CMK (cell line): Measurements from ENCODE around the gene LDLRAD4.

Experiments used
- DNase-seq: peaks from one replicate; pipeline ENCODE4 v3.0.0-alpha.2; 2010; ENCODE audit warnings: low read depth

Gene LDLRAD4

DNA sequence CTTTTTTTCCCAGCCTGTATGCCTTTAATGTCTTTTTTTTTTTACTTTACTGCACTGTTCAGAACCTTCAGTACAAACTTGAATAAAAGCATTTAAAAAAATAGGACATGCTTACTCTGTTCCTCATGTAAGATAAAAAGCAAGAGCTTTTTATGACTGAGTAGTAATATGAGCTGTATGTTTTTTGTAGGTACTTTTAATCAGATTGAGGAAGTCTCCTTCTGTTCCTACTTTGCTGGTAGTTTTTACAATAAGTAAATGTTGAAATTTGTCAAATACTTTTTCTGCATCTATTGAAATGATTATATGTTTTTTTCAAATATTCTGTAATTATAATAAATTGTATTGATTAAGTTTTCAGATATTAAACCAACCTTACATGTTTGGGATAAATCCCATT lies 318.0 kb downstream of the LDLRAD4 start:
- no peak for DNase-seq

DNA sequence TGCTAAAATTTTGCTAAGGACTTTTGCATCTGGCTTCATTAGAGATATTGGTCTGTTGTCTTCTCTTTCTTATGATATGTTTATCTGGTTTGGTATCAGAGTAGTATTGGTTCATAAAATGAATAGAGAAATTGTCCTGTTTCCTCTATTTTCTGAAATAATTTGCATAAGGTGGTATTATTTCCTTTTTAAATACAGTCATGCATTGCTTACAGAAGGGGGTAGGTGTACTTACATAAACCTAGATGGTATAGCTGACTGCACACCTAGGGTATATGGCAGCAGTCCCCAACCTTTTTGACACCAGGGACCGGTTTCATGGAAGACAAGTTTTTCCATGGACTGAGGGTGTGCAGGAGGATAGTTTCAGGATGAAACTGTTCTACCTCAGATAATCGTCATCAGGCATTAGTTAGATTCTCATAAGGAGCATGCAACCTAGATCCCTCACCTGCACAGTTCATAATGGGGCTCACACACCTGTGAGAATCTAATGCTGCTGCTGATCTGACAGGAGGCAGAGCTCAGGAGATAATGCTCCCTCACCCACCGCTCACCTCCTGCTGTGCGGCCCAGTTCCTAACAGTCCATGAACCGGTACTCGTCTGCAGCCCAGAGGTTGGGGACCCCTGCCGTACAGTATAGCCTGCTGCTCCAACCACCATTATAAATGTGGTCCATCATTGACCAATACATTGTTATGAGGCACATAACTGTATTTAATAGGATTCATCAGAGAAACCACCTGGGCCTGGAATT lies 318.6 kb downstream of the LDLRAD4 start:
- no peak for DNase-seq

DNA sequence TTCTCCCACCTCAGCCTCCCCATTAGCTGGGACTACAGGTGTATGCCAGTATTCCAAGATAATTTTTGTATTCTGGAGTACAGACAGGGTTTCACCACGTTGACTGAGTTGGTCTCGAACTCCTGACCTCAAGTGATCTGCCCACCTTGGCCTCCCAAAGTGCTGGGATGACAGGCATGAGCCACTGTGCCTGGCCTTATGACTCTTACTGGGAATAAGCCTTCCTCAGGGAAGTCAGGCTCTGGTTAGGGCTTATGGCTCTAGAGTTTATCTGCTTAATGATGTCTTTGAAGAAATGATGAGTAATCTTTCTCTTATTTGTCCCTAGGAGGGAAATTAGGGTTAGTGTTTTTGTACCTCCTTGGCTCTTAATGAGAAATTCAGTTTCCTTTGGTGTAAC lies 320.1 kb downstream of the LDLRAD4 start:
- DNase-seq, result no peak

DNA sequence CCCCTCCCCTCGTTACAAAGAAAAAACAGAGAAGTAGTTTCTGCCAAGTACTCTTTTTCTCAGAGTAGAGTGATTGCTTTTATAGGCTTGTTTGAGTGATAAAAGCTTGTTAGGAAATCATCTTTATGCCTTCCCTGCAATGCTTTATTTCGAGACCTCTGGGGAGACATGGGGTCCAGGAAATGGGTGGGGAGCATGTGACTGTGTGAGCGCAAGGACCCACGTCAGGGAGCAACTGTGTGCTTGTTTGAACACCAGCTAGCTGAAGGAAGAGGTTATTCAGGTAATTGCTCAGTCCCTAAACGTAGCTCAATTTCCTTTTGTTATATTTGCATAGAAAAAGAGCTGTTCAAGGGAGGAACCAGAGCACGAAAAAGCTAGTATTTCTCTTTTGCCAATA lies 320.5 kb downstream of the LDLRAD4 start:
- no peak for DNase-seq

DNA sequence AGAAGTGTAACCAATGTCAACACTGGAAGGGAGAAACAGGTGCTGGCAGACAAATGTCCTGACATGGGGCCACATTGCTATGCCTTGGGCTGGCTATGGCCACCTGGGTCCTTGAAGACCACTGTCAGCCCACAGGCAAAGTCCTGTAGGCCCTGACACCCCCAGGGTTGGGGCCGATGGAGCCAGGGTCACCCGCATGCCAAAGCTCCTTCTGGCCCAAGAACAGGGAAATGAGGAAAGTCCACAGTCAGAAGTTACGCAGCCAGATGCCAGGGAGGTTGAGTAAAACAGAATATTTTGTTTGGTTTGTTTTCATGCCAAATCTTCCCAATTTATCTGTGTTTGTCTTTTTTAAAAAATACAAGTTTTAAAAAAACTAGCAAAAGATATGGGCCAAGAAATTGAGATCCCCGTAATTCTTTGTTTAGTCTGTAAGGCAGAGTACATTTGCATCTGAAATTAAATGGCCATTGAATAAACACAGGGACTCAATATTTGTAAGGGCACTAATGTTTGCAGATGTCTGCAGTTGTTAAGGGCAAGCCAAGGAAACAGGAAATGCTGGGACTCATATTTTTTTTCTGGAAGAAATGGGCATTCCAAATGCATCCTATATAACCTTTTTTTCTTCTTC lies 321.4 kb downstream of the LDLRAD4 start:
- no peak for DNase-seq

DNA sequence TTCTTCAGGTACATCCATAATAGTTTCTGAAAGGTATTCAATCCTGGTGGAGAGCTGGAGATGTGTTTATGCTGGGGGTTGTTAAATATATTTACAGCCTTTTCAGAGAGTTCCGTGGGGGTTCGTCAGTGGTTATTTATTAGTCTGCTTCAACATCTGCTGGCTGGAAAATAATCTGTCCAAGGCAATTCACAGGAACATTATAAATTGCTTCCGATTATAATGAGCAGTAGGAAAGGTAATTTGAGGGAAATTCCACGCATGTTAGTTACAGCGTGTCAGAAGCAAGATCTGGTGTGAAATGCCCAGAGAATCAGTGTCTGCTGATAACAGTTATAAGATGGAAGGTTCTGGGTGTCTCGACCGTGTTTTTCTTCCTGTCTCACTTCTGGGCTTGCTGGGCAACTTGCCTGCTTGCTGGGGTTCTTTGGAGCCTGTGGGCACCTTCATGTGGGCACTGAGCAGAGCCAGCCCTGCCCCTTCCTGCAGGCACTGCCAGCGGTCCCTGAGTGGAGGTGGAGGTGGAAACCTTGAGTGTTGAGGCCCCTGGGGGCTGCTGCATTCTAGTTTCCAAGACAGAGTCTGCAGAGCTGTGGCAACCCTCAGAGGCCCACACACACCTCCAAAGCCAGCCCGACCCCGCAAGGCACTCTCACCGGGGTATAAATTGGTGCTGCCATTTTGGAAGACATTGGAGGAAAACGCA lies 322.1 kb downstream of the LDLRAD4 start:
- DNase-seq, result no peak

DNA sequence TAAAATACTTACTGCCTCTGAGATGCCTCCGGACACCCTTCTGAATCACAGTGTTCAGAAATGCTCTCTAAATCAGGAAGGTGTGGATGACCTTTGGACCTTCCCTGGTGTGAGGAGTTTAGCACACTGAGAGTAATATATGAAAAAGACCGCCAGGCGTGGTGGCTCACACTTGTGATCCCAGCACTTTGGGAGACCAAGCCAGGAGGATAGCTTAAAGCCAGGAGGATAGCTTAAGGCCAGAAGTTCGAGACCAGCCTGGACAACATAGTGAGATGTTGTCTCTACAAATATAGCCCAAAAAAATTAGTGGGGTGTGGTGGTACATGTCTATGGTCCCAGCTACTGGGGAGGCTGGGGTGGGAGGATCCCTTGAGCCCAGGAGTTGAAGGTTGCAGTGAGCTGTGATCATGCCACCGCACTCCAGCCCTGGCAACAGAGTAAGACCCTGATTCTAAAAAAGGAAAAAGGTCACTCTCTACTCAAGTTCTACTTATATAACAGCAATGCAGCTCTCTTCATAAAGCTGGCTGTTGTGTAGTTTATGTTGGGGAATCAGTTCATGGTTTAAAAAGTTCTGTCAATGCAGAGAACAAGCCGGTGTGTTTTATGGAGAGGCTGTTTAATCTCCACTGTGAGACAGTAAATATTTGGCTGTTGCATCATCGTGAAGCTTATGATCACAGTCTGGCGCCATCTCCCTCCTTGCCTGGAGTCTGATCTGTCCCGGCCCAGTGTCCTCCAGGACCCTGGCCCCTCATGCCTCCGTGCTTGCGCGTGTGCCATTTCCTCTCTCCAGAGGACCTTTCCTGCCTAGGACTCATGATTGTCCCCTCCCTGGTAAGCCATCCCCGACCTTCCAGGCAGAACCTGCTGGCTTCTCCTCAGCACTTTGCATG lies 323.3 kb downstream of the LDLRAD4 start:
- DNase-seq, result no peak

DNA sequence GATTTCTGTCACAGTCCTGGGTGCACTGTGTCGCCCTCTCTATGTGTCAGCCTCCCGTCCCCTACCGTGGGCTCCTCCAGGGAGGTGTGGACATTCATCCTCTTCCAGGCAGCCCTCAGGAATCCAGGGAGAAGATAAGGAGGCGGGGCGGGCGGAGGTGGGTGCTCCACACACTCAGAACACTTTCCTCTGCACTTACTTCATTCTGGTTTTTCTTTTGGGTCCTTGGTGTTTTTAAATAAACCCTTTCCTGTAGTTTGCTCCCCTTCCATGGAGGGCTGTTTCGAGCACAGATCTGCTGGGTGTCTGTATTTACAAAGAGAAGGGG lies 323.9 kb downstream of the LDLRAD4 start:
- DNase-seq, result no peak

DNA sequence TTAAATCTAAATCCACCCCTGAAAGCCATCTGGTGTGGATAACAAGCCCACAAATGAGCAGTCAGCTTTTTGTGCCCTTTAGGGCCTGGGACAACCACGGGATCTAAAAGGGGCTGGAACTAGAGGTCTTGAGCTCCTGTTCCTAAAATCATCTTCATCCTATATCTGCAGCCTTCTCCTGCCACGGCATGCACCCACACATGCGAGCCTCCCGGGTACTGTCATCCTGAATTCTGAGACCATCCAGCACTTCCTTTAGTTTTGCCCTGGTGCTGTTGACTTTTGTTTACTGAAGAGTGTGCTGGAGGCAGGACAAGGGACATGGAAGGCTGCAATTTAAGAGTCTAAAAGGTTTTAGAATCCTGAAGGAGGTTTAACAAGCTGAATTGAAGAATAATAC lies 324.6 kb downstream of the LDLRAD4 start:
- DNase-seq, result no peak

DNA sequence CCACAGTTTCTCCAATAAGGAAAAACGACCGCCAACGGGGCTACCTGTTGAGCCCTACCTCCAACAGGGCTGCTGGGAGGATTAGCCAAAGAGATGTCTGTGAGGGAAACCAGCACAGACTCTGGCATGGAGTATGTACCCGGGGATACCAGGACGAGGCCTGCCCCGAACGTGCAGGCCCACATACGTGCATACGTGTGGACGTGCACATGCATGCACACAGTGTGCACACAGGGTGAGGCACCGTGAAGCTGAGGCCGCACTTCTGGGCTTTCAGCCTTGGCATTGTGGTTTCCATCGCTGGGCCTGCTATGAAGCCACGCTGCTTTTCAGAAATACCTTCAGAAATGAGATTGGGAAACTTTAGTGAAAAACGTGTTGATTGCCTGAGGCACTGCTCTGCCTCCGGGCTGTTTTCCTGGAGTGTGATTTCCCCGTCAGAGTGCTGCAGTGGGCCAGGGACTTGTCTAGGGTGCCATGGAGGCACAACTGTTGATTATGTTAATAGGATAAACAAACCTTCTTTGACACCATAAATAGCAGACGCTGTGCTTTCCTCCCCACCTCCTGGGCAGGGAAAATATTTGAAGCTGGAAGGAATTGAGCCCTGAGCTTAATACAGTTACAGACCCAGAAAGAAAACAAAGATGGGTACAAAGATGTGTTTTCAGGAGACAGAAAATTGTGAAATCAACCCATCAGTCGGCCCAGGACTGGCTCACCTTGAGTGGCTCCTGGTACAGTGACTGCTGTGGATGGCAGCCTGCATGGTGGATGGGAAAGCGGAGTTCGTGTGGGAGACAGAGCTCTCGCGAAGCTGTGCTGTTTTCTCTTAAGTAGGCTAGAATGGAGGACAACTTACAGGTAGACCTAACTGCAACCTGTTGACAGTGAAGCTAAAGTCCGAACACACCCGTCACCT lies 325.5 kb downstream of the LDLRAD4 start:
- DNase-seq, result no peak

DNA sequence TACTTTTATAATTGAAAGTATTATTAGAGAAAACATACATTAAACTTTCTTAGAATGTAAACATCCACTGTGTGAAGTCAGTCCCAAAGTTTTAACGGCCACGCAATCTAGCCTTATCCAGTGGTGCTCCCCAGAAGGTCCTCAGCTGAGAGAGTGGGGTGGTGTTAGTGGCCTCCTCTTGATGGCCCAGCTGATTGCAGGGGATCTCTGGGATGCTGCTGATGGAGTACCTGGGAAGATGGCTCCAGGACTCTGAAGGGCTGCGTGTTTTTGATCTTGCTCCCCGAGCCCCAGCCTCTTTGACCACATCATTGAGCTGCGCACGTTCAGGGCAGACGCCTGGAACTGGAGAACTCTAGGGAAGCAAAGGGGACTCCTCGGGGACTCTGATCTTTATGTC lies 326.4 kb downstream of the LDLRAD4 start:
- no peak for DNase-seq

DNA sequence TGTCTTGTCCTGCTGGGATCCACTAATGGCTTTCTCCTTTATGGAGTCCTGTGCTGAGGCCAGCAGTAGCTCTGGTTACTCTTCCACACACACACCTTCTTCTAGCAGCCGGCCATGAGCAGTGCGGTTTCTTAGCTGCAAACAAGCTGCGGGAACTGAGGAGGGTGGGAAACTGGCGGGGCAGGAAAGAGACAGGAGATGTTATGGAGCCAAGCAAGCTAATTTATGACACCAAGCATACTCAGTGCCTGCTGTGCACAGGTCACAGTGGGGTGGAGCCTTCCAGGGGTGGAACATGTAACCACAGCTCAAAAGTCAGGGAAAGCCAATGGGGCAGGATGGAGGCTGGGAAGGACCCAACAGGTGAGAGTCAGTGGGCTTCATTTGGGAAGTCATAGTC lies 327.0 kb downstream of the LDLRAD4 start:
- no peak for DNase-seq

DNA sequence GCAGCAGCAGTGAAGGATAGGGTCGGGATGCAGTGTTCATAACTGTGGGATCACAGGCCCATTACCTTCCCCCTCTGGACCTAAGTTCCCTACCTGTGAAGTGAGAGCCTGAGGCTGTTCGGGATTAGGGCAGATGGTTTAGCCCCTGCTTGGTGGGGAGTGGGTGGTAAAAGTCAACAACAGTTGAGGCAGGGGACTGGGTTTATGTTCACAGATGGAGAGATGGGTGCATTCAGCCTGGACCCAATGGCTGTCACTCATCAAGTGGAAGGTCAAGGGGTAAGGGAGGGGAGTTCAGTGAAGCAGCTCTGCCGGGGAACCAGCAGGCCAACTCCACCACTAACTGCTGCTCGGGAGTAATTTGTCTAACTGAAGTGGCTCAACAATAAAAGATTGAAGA lies 327.4 kb downstream of the LDLRAD4 start:
- no peak for DNase-seq

DNA sequence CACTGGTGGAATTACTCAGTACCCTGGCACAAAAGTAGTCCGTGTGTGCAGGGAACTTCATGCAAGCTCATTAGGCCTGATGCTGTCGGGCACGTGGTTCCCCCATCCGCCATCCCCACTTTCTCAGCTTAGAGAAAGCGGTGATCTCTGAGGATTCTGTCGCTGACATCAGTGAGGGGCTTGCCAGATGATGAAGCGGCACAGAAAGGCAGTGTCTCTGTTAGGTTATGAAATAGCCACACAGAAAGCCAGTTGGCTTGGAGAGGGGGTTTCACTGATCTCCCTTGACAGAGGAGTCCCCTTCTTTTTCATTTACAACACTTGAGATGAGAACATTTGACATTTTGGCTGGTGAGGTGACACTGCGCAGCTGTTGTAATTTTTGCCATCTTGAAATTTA lies 328.1 kb downstream of the LDLRAD4 start:
- DNase-seq, result no peak

DNA sequence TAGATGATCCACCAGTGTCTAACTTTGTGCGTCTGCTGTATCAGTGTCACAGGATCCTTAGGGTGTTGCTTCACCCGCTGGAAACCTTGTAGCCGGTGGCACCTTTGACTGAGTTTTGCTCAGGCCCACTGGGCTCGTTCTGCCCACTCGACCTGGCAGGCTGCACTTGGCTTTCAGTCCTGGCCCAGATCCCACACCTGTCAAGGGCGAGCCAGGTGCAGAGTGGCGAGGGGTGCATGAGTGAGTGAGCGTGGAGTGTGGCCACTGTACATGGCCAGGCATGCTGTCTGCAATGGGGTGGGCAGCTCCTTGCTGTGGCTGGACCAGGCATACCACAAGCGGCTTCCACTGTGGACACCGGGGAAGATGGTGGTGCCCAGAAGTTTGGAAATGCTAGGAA lies 328.8 kb downstream of the LDLRAD4 start:
- DNase-seq, result no peak

DNA sequence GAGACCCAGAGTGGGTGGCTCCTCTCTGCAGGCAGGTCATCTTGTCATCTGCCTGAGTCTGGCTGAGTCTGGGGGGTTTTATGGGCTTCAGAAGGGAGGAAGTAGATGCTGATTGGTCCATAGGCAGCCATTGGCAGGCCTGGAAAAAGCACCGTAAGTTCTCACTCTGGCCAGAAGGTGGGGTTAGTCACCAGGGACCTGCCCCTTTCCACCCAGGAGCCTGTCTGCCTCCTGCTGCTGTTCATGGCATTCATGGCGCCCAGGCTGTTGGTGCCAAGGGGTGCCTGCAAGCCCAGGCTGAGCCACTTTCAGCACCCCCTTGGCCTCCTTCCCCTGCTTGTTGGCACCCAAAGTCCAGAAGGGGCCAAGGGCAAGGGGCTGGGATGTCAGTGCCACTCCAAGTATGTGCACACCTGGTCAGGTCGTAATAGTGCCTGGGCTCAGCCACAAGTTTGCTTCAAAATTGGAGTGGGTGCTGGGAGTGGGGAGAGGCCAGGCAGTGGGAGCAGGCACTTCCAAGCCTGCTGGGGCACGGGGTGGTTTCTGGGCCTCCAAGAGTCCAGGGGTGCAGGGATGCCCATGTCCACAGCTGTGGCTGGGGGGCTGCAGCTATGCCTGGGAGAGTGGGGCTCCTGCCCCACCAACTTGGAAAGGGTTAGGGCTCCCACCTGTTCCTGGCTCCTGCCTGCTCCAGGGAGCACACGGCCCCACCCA lies 329.7 kb downstream of the LDLRAD4 start:
- no peak for DNase-seq

DNA sequence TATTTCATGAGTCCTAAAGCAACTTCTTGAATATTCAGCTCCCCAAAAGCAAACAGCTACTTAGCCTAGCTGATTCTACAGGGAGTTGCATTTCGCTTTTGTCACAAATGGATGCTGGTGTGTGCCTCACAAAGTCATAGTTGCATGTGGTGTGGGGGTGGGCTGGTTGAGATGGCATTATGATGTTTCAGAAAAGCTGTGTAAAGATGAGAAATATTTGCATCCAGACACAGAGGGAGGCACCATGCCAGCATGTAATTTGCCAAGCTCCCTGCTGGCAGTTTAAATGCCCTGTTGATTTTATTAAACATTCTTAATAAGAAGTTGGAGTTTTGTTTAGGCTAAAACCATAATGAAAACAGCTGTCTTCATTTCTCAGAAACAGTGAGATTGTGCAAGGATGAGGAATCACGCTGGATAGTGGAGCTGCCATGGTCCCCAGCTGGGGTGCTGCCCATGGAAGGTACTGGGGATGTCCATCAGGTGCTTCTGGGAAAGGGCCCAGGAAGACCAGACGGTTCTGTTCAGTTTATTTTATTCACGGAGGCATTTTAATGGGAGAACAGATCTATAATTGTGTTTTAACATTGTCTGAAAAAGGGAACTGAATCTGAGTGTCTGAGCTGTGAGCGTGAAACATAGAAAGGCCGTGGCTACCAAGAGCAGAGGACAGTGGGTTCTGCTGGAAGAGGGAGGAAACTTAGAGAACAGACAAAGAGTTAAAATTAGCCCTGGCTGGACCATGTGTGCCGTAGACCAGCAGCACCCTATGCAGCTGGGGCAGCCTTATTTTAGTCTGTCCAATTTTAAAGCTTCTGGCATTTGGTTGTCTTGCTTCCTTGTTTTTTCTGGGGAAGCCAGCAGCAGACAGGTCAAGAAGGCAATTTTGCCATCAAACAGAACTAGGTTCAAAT lies 330.7 kb downstream of the LDLRAD4 start:
- DNase-seq, result no peak

DNA sequence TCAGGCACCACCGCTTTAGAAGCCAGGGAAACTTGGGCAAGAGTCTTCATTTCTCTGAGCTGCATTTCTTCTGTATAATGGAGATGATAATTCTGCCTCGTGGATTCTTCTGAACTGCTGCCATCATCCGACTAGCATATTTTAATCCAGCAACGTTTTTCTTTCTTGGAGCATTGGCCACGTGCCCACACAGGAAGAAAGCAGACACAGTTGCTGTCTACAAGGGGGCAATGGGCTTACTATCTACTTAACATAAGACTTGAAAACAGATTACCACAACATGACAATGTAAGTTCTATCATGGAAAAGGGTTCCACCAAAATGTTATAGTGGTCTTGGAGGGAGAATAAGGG lies 331.3 kb downstream of the LDLRAD4 start:
- DNase-seq, result no peak

DNA sequence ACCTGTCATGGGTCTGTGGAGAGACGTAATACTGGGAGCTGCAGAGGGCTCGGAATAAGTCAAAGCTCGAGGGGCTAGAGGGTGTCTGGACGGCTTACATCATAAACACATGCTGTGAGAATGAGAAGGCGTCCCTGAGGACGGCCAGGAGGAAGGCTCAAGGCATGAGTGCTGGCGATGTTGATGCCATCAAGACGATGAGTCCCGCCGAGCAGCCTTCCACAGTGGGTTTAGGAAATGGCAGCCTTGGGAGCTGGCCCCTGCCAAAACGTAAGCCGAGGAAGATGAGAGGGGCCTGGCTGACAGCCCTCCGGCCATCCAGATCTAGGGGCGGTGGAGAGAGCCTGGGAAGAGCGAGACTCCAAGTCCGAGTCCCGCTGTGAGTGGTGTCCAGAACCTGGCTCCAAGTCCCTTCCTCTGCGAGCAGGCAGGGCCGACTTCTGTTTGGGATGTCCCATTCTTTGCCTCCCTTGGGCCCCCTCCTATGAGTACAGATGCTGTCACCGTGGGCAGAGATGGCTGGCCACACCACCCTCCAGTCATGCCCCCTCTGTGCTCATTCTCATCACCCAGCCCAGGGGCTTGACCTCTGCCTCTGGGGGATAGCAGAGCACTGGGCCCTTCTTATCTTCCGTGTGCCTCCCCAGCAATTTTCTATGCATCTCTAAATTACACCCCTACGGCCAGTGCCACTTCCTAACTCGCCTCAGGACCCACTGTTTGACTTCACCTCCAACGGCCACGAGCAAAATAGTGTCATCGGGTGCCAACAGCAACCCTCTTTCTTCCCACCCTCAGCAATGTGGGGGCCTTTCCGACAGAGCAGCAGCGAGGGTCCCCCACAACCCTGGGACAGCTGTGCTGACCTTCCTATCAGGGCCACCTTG lies 332.1 kb downstream of the LDLRAD4 start:
- DNase-seq, result no peak
